PFSK-1 (cell line): Measurements from ENCODE around the gene DNAJC6.
A peak's percentile ranks its signal among the peaks of the same experiment; 100 is the strongest.

Experiments
- FOXP2 ChIP-seq: optimal IDR thresholded peaks from 2 replicates; pipeline ENCODE3; 2011; ENCODE audit warnings: borderline replicate concordance, control low read depth, inconsistent platforms; ENCODE audit not compliant: insufficient read depth; ENCODE audit errors: extremely low read length, extremely low read depth
- POLR2AphosphoS5 ChIP-seq: IDR thresholded peaks from 2 replicates; pipeline ENCODE4 v1.6.1; 2012; ENCODE audit warnings: low read depth, mild to moderate bottlenecking, control low read depth, low read length, moderate library complexity
- REST ChIP-seq, 2 experiments: IDR thresholded peaks; 2 replicates each; pipeline versions ENCODE4 v1.6.1 to v1.8.0; 2011 to 2012; ENCODE audit warnings: low read depth in 2 of 2, low read length in 2 of 2, control low read depth in 1 of 2, inconsistent platforms in 1 of 2, mild to moderate bottlenecking in 1 of 2, moderate library complexity in 1 of 2; ENCODE audit not compliant: insufficient read depth in 1 of 2
- SIN3A ChIP-seq: IDR thresholded peaks from 2 replicates; pipeline ENCODE4 v1.6.1; 2012; ENCODE audit warnings: mild to moderate bottlenecking, low read length, moderate library complexity, borderline replicate concordance; ENCODE audit not compliant: insufficient read depth
- TAF1 ChIP-seq: IDR thresholded peaks from 2 replicates; pipeline ENCODE4 v1.6.1; 2012; ENCODE audit warnings: low read length, control low read depth, borderline replicate concordance; ENCODE audit not compliant: insufficient read depth

The DNAJC6 gene

GRCh38 chr1:65420590-65421350 lies 111.4 kb downstream of the DNAJC6 start, which contains the start of the genes LEPR and LEPROT:
LEPR (plus strand) TSS chr1:65420668; CDS start chr1:65565566, 144,898 bp downstream.
LEPROT (plus strand) TSS chr1:65420668; CDS start chr1:65420725, 57 bp downstream.
- no peak for TF ChIP-seq SIN3A
- peak; percentile 75 for TF ChIP-seq TAF1

GRCh38 chr1:65421351-65422025 lies 112.1 kb downstream of the DNAJC6 start:
- TF ChIP-seq FOXP2, result no peak
- TF ChIP-seq TAF1, result no peak
- TF ChIP-seq SIN3A, result no peak
- no peak for TF ChIP-seq REST (IDR thresholded peaks at IDR 0.05; ENCODE audit: insufficient read depth in 1 of 2, low read depth in 2 of 2, low read length in 2 of 2)
- TF ChIP-seq POLR2AphosphoS5, result no peak

- TF ChIP-seq REST (IDR thresholded peaks at IDR 0.05; ENCODE audit: insufficient read depth in 1 of 2, low read depth in 2 of 2, low read length in 2 of 2) (no peak), TAF1 (no peak), FOXP2 (no peak), SIN3A (no peak), POLR2AphosphoS5 (no peak)
Measured at GRCh38 chr1:65422241-65423203, 113.2 kb downstream of the DNAJC6 start.

GRCh38 chr1:65423884-65424572 lies 114.7 kb downstream of the DNAJC6 start:
- no peak for TF ChIP-seq FOXP2
- no peak for TF ChIP-seq POLR2AphosphoS5
- TF ChIP-seq REST (IDR thresholded peaks at IDR 0.05; ENCODE audit: insufficient read depth in 1 of 2, low read depth in 2 of 2, low read length in 2 of 2), result no peak
- no peak for TF ChIP-seq SIN3A
- no peak for TF ChIP-seq TAF1

- no peak for TF ChIP-seq FOXP2
- no peak for TF ChIP-seq REST (IDR thresholded peaks at IDR 0.05; ENCODE audit: insufficient read depth in 1 of 2, low read depth in 2 of 2, low read length in 2 of 2)
- TF ChIP-seq POLR2AphosphoS5, result no peak
- TF ChIP-seq TAF1, result no peak
- TF ChIP-seq SIN3A, result no peak
Measured at GRCh38 chr1:65424573-65424889, 115.2 kb downstream of the DNAJC6 start.
